GM19372 (cell line): Measurements from ENCODE around the gene FAM83G.

ENCODE experiments used
- ATAC-seq: cut with Tn5 transposase; IDR thresholded peaks from one replicate; pipeline ENCODE4 v1.9.1; 2021; ENCODE audit warnings: mild to moderate bottlenecking, low read depth, moderate library complexity; ENCODE audit not compliant: unreplicated experiment

The FAM83G gene

GRCh38 chr17:18993905-18994526, 10.5 kb downstream of the FAM83G start:
- no peak for ATAC-seq

- no peak for ATAC-seq
Observed at GRCh38 chr17:18992454-18993130, 12.0 kb downstream of the FAM83G start.

GRCh38 chr17:18991531-18992315, 12.8 kb downstream of the FAM83G start:
- ATAC-seq = no peak

- ATAC-seq = no peak
Observed at GRCh38 chr17:18990331-18990730, 14.2 kb downstream of the FAM83G start.

- ATAC-seq = no peak
Observed at GRCh38 chr17:18988546-18989173, 15.9 kb downstream of the FAM83G start.

- ATAC-seq = no peak
Observed at GRCh38 chr17:18987862-18988545, 16.6 kb downstream of the FAM83G start.

- no peak for ATAC-seq
Observed at GRCh38 chr17:18987230-18987610, 17.3 kb downstream of the FAM83G start.

- no peak for ATAC-seq
Observed at GRCh38 chr17:18986541-18987229, 17.9 kb downstream of the FAM83G start.

GRCh38 chr17:18985475-18985874, 19.1 kb downstream of the FAM83G start:
- no peak for ATAC-seq

- ATAC-seq = no peak
Observed at GRCh38 chr17:18984273-18985114, 20.1 kb downstream of the FAM83G start.

GRCh38 chr17:18981642-18982424, 22.7 kb downstream of the FAM83G start:
- no peak for ATAC-seq

- ATAC-seq = no peak
Observed at GRCh38 chr17:18981335-18981641, 23.3 kb downstream of the FAM83G start.

GRCh38 chr17:18980682-18981334, 23.8 kb downstream of the FAM83G start:
- ATAC-seq = no peak

GRCh38 chr17:18978655-18979054, 25.9 kb downstream of the FAM83G start:
- ATAC-seq = no peak

GRCh38 chr17:18978050-18978449, 26.5 kb downstream of the FAM83G start:
- no peak for ATAC-seq

GRCh38 chr17:18977646-18978045, 26.9 kb downstream of the FAM83G start:
- ATAC-seq = no peak

- ATAC-seq = no peak
Observed at GRCh38 chr17:18977021-18977420, 27.5 kb downstream of the FAM83G start.

GRCh38 chr17:18976201-18976600, 28.4 kb downstream of the FAM83G start:
- ATAC-seq = no peak
